Measurements from ENCODE around the gene EMC8.

DNA sequence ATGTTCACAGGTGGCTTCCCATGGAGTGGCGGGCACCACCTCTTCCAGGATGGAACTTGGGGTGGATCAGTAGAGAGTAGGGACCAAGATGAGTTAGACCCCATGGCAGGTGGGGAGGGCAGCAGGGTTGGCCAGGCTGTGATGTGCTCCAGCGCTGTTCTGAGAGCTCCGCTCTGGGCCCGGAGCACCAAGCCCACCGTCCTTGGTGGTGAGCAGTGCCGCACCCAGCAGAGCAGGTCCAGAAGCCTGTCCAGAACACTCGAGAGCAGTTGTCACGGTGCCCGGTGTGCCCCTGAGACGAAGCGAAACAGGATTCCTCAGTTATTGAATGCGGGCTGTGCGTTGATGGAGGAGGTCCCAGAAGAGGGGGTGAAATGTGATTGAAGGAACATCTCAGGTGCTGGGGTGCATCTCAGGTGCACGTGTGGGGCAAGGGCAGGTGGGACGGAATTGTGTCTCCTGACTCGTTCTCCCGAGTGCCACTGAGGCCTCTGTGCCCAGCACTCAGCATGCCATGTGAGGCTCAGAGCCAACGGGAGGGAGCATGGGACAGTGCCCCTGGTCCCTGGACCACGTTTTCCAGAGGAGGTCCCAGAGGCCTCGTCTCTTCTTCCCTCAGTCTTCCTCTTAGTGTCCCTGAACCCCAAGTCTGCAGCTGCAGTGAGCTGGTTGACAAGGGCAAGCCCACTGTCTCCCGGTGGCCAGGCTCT, 39.7 kb upstream of the EMC8 start:
- TF ChIP-seq, protein P1, sequence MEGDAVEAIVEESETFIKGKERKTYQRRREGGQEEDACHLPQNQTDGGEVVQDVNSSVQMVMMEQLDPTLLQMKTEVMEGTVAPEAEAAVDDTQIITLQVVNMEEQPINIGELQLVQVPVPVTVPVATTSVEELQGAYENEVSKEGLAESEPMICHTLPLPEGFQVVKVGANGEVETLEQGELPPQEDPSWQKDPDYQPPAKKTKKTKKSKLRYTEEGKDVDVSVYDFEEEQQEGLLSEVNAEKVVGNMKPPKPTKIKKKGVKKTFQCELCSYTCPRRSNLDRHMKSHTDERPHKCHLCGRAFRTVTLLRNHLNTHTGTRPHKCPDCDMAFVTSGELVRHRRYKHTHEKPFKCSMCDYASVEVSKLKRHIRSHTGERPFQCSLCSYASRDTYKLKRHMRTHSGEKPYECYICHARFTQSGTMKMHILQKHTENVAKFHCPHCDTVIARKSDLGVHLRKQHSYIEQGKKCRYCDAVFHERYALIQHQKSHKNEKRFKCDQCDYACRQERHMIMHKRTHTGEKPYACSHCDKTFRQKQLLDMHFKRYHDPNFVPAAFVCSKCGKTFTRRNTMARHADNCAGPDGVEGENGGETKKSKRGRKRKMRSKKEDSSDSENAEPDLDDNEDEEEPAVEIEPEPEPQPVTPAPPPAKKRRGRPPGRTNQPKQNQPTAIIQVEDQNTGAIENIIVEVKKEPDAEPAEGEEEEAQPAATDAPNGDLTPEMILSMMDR (IDR thresholded peaks at IDR 0.05): no peak
- TF ChIP-seq POLR2A (IDR thresholded peaks at IDR 0.05): no peak

All from right lobe of liver (tissue), 4 donors.